Transverse colon (tissue), 4 donors: Measurements from ENCODE around the gene LAMC1. TPM values are rescaled to one million over a fixed set of nuclear protein-coding genes. Genes with fewer than 3 reads are reported as not detected.

ENCODE experiments used
- DNase-seq: peaks from one replicate; pipeline ENCODE4 v3.0.0-alpha.2; 2019
- H3K27ac ChIP-seq, 4 donors: fragments of 200-600 bp; sonication (generic); 2 replicates each; pipeline ENCODE4 v1.5.1; 2016 to 2018; ENCODE audit warnings: inconsistent platforms in 4 of 4
- H3K27me3 ChIP-seq: fragments of 200-600 bp; sonication (generic); 2 replicates; pipeline ENCODE4 v1.5.1; 2017; ENCODE audit warnings: inconsistent platforms
- H3K36me3 ChIP-seq, 4 donors: fragments of 200-600 bp; sonication (generic); 2 replicates each; pipeline ENCODE4 v1.5.1; 2017 to 2019; ENCODE audit warnings: inconsistent platforms in 4 of 4
- H3K4me1 ChIP-seq, 4 donors: fragments of 200-600 bp; sonication (generic); 2 replicates each; pipeline ENCODE4 v1.5.1; 2017 to 2020; ENCODE audit warnings: inconsistent platforms in 4 of 4
- H3K4me3 ChIP-seq, 4 donors: fragments of 200-600 bp; sonication (generic); 1 replicate in 1 of 4; 2 replicates in 3 of 4; pipeline versions ENCODE4 v1.5.1 to v1.6.1; 2017 to 2019; ENCODE audit warnings: inconsistent platforms in 4 of 4
- H3K9me3 ChIP-seq, 2 donors: fragments of 200-600 bp; sonication (generic); 2 replicates each; pipeline ENCODE4 v1.5.1; 2017 to 2019; ENCODE audit warnings: inconsistent platforms in 2 of 2
- EP300 ChIP-seq: sonication (generic); formaldehyde crosslinking; IDR thresholded peaks from one replicate; pipeline ENCODE4 v1.6.1; 2017; ENCODE audit warnings: antibody characterized with exemption, low read depth
- POLR2A ChIP-seq: fragments of 450-650 bp; IDR thresholded peaks from one replicate; pipeline ENCODE4 v1.6.1; 2016; ENCODE audit warnings: antibody characterized with exemption, mild to moderate bottlenecking, moderate library complexity
- POLR2AphosphoS5 ChIP-seq, 3 donors: sonication (generic); formaldehyde crosslinking; IDR thresholded peaks; one replicate each; pipeline ENCODE4 v1.6.1; 2016; ENCODE audit warnings: antibody characterized with exemption in 3 of 3
- WGBS, 2 donors: methylation state at CpG; one replicate each; pipeline ENCODE4 v1.1.5; 2018; ENCODE audit warnings: low coverage in 1 of 2; 5-methylcytosine and 5-hydroxymethylcytosine counted together
- in situ Hi-C, 4 donors: fragments of 200-750 bp; cut with MboI; loops; one replicate each; pipeline versions ENCODE4 v1.15.0 to v1.15.1; 2017; ENCODE audit warnings: low sequenced_read_pairs in 3 of 4, low pct_ligation_motif_present in 1 of 4, low pct_unique_long_range_greater_than_20kb in 1 of 4
- intact Hi-C: fragments of 100-400 bp; cut with DNase I; formaldehyde crosslinking; loops from one replicate; pipeline ENCODE4 v1.15.1; 2023; ENCODE audit warnings: low total_unique reads
- total RNA-seq, 4 donors: library from RNA; depleted of rRNA; stranded (reverse); fragments of >200 nt; gene quantifications; one replicate each; pipeline ENCODE4 v1.1.0, GENCODE V29; 2016
- TF ChIP-seq, protein P1 (sequence below), 5 experiments: fragments of 200-600 bp in 3 of 5; fragments of 450-650 bp in 2 of 5; sonication (generic) in 3 of 5; IDR thresholded peaks; 1 replicate in 2 of 5; 2 replicates in 3 of 5; pipeline ENCODE4 v1.5.1; 2016 to 2017; ENCODE audit warnings: antibody characterized with exemption in 5 of 5, inconsistent platforms in 3 of 5, mild to moderate bottlenecking in 2 of 5, moderate library complexity in 1 of 5

Gene LAMC1
- total RNA-seq, 4 donors from 2014 or later, result 77.7 to 633 (median 138) TPM

DNA sequence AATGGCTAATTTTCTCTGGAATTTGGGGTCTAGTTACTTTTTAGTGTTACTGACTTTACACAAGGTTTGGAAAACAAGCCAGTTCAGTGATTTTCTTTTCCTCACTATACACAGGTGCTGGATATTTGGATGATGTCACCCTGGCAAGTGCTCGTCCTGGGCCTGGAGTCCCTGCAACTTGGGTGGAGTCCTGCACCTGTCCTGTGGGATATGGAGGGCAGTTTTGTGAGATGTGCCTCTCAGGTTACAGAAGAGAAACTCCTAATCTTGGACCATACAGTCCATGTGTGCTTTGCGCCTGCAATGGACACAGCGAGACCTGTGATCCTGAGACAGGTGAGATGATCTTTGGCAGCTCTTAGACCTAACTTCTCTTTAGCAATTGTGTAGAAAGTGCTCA lies 98.4 kb downstream of the LAMC1 start:
- no peak for TF ChIP-seq EP300
- TF ChIP-seq POLR2AphosphoS5 (IDR thresholded peaks at IDR 0.05), result no peak
- TF ChIP-seq, protein P1, sequence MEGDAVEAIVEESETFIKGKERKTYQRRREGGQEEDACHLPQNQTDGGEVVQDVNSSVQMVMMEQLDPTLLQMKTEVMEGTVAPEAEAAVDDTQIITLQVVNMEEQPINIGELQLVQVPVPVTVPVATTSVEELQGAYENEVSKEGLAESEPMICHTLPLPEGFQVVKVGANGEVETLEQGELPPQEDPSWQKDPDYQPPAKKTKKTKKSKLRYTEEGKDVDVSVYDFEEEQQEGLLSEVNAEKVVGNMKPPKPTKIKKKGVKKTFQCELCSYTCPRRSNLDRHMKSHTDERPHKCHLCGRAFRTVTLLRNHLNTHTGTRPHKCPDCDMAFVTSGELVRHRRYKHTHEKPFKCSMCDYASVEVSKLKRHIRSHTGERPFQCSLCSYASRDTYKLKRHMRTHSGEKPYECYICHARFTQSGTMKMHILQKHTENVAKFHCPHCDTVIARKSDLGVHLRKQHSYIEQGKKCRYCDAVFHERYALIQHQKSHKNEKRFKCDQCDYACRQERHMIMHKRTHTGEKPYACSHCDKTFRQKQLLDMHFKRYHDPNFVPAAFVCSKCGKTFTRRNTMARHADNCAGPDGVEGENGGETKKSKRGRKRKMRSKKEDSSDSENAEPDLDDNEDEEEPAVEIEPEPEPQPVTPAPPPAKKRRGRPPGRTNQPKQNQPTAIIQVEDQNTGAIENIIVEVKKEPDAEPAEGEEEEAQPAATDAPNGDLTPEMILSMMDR (IDR thresholded peaks at IDR 0.05), result no peak
- TF ChIP-seq POLR2A, result no peak
- no peaks in the 10 kb centered on the region for H3K27me3 ChIP-seq
- intact Hi-C loops, result loop anchor here (2.0 kb wide), 1 partner anchor 41 kb away; no protein-coding TSS in a partner anchor
- peaks cover 0 to 7% (median 0%) of the 10 kb centered on the region in 4 donors for H3K4me1 ChIP-seq
- no peak for DNase-seq
- no peak overlapping the region for H3K4me3 ChIP-seq
- in situ Hi-C loops, result no loop called here
- H3K36me3 ChIP-seq, result peaks cover 0 to 40% (median 9%) of the 10 kb centered on the region in 4 donors
- WGBS, 2 donors, result 89% methylated on average over 3 of the region's 3 CpGs; no CpG with 5 or more reads in 1 of the 2 donors
- H3K27ac ChIP-seq, result no peak overlapping the region
- no peaks in the 10 kb centered on the region for H3K9me3 ChIP-seq

DNA sequence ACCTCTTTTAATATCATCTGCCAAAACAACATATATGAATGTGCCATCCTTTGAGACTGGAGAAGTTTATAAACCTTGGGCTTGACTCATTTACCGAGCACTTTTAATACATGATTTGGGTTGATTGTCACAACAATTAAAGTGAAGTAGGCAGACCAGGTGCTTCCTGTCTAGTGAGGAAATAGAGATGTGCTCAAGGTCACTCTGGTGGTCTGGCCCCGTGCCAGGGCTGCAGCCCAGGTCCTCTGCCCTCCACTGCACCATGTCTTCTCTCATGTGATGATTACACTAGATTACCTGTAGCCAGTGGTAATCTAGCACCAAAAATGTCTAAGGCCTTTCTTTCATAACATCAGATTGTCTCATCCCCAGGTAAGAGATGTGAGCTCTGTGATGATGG lies 101.0 kb downstream of the LAMC1 start:
- Histone ChIP-seq H3K9me3 (no peaks in the 10 kb centered on the region), H3K4me1 (peaks cover 0 to 8% (median 0%) of the 10 kb centered on the region in 4 donors), H3K27ac (no peak overlapping the region), H3K4me3 (no peak overlapping the region), H3K27me3 (no peaks in the 10 kb centered on the region), H3K36me3 (peaks cover 0 to 27% (median 6%) of the 10 kb centered on the region in 4 donors)
- TF ChIP-seq POLR2A, result no peak
- TF ChIP-seq, protein P1 (IDR thresholded peaks at IDR 0.05), result no peak
- in situ Hi-C loops (no loop called here), intact Hi-C loops (no loop called here)
- 67% methylated on average over 2 of the region's 2 CpGs; no CpG with 5 or more reads in 1 of the 2 donors for WGBS, 2 donors
- peak; percentile 50 for DNase-seq

DNA sequence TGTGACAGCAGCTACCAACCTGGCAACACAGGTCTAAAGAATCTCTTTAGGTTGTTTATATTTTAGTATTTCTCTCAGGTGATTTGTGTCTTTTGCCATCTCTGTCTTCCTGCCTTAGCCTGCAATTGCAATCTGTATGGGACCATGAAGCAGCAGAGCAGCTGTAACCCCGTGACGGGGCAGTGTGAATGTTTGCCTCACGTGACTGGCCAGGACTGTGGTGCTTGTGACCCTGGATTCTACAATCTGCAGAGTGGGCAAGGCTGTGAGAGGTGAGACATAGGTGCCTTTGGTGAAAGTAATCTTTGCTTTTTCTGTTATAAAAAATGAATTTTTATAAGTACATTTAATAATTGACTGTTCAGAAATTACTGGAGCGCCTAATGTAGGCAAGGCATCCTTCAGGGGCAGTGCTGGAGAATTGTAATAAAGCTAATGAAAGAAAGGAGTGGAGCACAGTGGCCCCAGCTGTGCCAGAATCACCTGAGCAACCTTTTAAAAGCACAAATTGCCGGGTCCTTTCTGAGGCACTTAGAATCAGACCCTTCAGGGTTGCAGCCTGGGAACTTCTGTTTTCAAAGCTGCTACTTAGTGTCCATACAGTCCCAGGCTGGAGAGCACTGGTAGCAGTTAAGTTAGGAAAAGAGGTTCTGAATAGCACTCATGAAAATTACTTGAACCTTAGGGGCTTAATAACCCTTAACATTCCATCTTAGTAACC lies 102.2 kb downstream of the LAMC1 start:
- WGBS, 2 donors, result 91 to 95% methylated on average over 4 to 5 of the region's 5 CpGs
- Histone ChIP-seq H3K27ac (peak overlapping the region; percentile 15 to 48 (median 35)), H3K4me3 (no peak overlapping the region), H3K36me3 (peaks cover 0 to 22% (median 6%) of the 10 kb centered on the region in 4 donors), H3K9me3 (no peaks in the 10 kb centered on the region), H3K27me3 (no peaks in the 10 kb centered on the region), H3K4me1 (peaks cover 0 to 8% (median 0%) of the 10 kb centered on the region in 4 donors)
- in situ Hi-C loops (no loop called here), intact Hi-C loops (no loop called here)
- DNase-seq, result no peak
- TF ChIP-seq EP300 (no peak), POLR2AphosphoS5 (IDR thresholded peaks at IDR 0.05) (no peak), POLR2A (no peak)
- TF ChIP-seq, protein P1 (IDR thresholded peaks at IDR 0.05), result no peak

DNA sequence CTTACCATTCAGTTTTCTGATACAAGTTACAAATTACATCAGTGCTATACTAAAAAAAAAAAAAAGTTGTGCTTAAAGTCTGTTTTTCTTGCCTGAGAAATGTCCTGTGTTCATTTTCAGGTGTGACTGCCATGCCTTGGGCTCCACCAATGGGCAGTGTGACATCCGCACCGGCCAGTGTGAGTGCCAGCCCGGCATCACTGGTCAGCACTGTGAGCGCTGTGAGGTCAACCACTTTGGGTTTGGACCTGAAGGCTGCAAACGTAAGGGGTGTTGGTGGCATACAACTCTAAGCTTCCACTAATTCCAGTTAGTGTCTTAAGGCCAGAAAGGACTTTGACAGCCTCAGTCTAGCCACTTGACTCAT lies 102.8 kb downstream of the LAMC1 start:
- in situ Hi-C loops, result no loop called here

More for the DNA sequence above, 102.8 kb downstream of the LAMC1 start:
- Histone ChIP-seq H3K27me3 (no peaks in the 10 kb centered on the region), H3K4me1 (peaks cover 0 to 8% (median 0%) of the 10 kb centered on the region in 4 donors), H3K9me3 (no peaks in the 10 kb centered on the region), H3K36me3 (peaks cover 0 to 22% (median 6%) of the 10 kb centered on the region in 4 donors), H3K4me3 (no peak overlapping the region), H3K27ac (peak overlapping the region; percentile 15 to 48 (median 35))
- intact Hi-C loops, result no loop called here
- 93% methylated on average over 5 of the region's 5 CpGs; no CpG with 5 or more reads in 1 of the 2 donors for WGBS, 2 donors
- DNase-seq, result no peak
- TF ChIP-seq, protein P1 (IDR thresholded peaks at IDR 0.05), result no peak
- TF ChIP-seq POLR2AphosphoS5 (IDR thresholded peaks at IDR 0.05) (no peak), EP300 (no peak), POLR2A (no peak)
